Peyer's patch (tissue), 4 donors: ENCODE measurements around the gene SLC1A1. TPM values are rescaled to one million over a fixed set of nuclear protein-coding genes. Genes with fewer than 3 reads are reported as not detected.

Experiments used
- DNase-seq, 3 donors: peaks; one replicate each; pipeline ENCODE4 v3.0.0-alpha.2; 2017 to 2019
- H3K27ac ChIP-seq, 4 donors: fragments of 200-600 bp; sonication (generic); one replicate each; pipeline ENCODE4 v1.5.1; 2016 to 2019
- H3K27me3 ChIP-seq, 2 donors: fragments of 200-600 bp; sonication (generic); one replicate each; pipeline ENCODE4 v1.5.1; 2019
- H3K36me3 ChIP-seq, 3 donors: fragments of 200-600 bp; sonication (generic); one replicate each; pipeline ENCODE4 v1.5.1; 2016 to 2019
- H3K4me1 ChIP-seq, 4 donors: fragments of 200-600 bp; sonication (generic); one replicate each; pipeline ENCODE4 v1.5.1; 2016 to 2019
- H3K4me3 ChIP-seq, 4 donors: fragments of 200-600 bp; sonication (generic); 1 replicate in 3 of 4; 2 replicates in 1 of 4; pipeline ENCODE4 v1.5.1; 2016 to 2019; ENCODE audit warnings: mild to moderate bottlenecking in 1 of 4
- H3K9me3 ChIP-seq, 4 donors: fragments of 200-600 bp; sonication (generic); one replicate each; pipeline ENCODE4 v1.5.1; 2016 to 2019; ENCODE audit warnings: mild to moderate bottlenecking in 1 of 4
- CTCF ChIP-seq, 6 experiments: fragments of 450-650 bp in 4 of 6; fragments of 200-600 bp in 2 of 6; sonication (generic) in 1 of 6; IDR thresholded peaks; one replicate each; pipeline ENCODE4 v1.5.1; 2017 to 2019; ENCODE audit warnings: antibody characterized with exemption in 6 of 6, mild to moderate bottlenecking in 3 of 6, moderate library complexity in 1 of 6
- POLR2A ChIP-seq, 2 donors: fragments of 450-650 bp; IDR thresholded peaks; one replicate each; pipeline ENCODE4 v1.5.1; 2017; ENCODE audit warnings: antibody characterized with exemption in 2 of 2, mild to moderate bottlenecking in 2 of 2, moderate library complexity in 2 of 2
- total RNA-seq, 4 donors: library from RNA; depleted of rRNA; stranded (reverse); fragments of >200 nt; gene quantifications; one replicate each; pipeline ENCODE4 v1.1.0, GENCODE V29; 2016

SLC1A1 gene
- total RNA-seq, 4 donors from 2014 or later, result 5.0 to 357 (median 145) TPM

GRCh38 chr9:4496497-4496896, 6.2 kb downstream of the SLC1A1 start:
- no peak for DNase-seq
- Histone ChIP-seq H3K27me3 (no peaks in the 10 kb centered on the region), H3K36me3 (no peaks in the 10 kb centered on the region), H3K9me3 (no peaks in the 10 kb centered on the region), H3K4me3 (no peak overlapping the region), H3K27ac (peak overlapping the region in 1 of 4 donors; percentile 79), H3K4me1 (peaks cover 0 to 18% (median 0%) of the 10 kb centered on the region in 4 donors)
- TF ChIP-seq CTCF (IDR thresholded peaks at IDR 0.05) (no peak), POLR2A (IDR thresholded peaks at IDR 0.05) (no peak)

- TF ChIP-seq POLR2A (IDR thresholded peaks at IDR 0.05) (no peak), CTCF (IDR thresholded peaks at IDR 0.05) (no peak)
- Histone ChIP-seq H3K4me1 (peaks cover 0 to 15% (median 0%) of the 10 kb centered on the region in 4 donors), H3K27ac (peak overlapping the region in 2 of 4 donors; percentile 43 to 79), H3K36me3 (no peaks in the 10 kb centered on the region), H3K4me3 (no peak overlapping the region), H3K9me3 (no peaks in the 10 kb centered on the region), H3K27me3 (no peaks in the 10 kb centered on the region)
- no peak for DNase-seq
Measured at GRCh38 chr9:4497395-4497794, 7.1 kb downstream of the SLC1A1 start.

GRCh38 chr9:4497855-4498254, 7.6 kb downstream of the SLC1A1 start:
- no peak for DNase-seq
- H3K27ac ChIP-seq, result peak overlapping the region in 2 of 4 donors; percentile 43 to 79
- peaks cover 0 to 15% (median 0%) of the 10 kb centered on the region in 4 donors for H3K4me1 ChIP-seq
- H3K36me3 ChIP-seq, result no peaks in the 10 kb centered on the region
- no peaks in the 10 kb centered on the region for H3K27me3 ChIP-seq
- no peak overlapping the region for H3K4me3 ChIP-seq
- no peaks in the 10 kb centered on the region for H3K9me3 ChIP-seq
- TF ChIP-seq CTCF (IDR thresholded peaks at IDR 0.05), result no peak

GRCh38 chr9:4499917-4500316, 9.6 kb downstream of the SLC1A1 start:
- Histone ChIP-seq H3K9me3 (no peaks in the 10 kb centered on the region), H3K4me3 (no peak overlapping the region), H3K36me3 (no peaks in the 10 kb centered on the region), H3K27me3 (no peaks in the 10 kb centered on the region), H3K27ac (no peak overlapping the region), H3K4me1 (peaks cover 0 to 12% (median 0%) of the 10 kb centered on the region in 4 donors)
- TF ChIP-seq POLR2A (IDR thresholded peaks at IDR 0.05) (no peak), CTCF (IDR thresholded peaks at IDR 0.05) (no peak)
- no peak for DNase-seq

- no peak overlapping the region for H3K4me3 ChIP-seq
- no peaks in the 10 kb centered on the region for H3K9me3 ChIP-seq
- no peak overlapping the region for H3K27ac ChIP-seq
- H3K27me3 ChIP-seq, result no peaks in the 10 kb centered on the region
- H3K36me3 ChIP-seq, result no peaks in the 10 kb centered on the region
- peaks cover 0 to 7% (median 0%) of the 10 kb centered on the region in 4 donors for H3K4me1 ChIP-seq
- TF ChIP-seq CTCF (IDR thresholded peaks at IDR 0.05), result no peak
- TF ChIP-seq POLR2A (IDR thresholded peaks at IDR 0.05), result no peak
- DNase-seq, result no peak
Measured at GRCh38 chr9:4501147-4501507, 10.9 kb downstream of the SLC1A1 start.

- no peak for TF ChIP-seq POLR2A (IDR thresholded peaks at IDR 0.05)
- no peak for TF ChIP-seq CTCF (IDR thresholded peaks at IDR 0.05)
- Histone ChIP-seq H3K27me3 (no peaks in the 10 kb centered on the region), H3K27ac (no peak overlapping the region), H3K9me3 (no peaks in the 10 kb centered on the region), H3K4me1 (peaks cover 0 to 7% (median 0%) of the 10 kb centered on the region in 4 donors), H3K4me3 (no peak overlapping the region), H3K36me3 (no peaks in the 10 kb centered on the region)
- no peak for DNase-seq
Measured at GRCh38 chr9:4502444-4502843, 12.2 kb downstream of the SLC1A1 start.
